Activated CD4-positive, alpha-beta memory T cell treated with anti-CD3 and anti-CD28 coated beads for 36 hours (primary cell): ENCODE data around the gene PDX1. TPM values are rescaled to one million over a fixed set of nuclear protein-coding genes. Genes with fewer than 3 reads are reported as not detected.

Source experiments
- CTCF ChIA-PET: fragments of 350-600 bp; sonication (Branson Sonifier 250); formaldehyde crosslinking; loops from one replicate; lab custom pipeline; 2021; ENCODE audit warnings: antibody characterized with exemption, inconsistent platforms; lab: Charles Lee
- POLR2A ChIA-PET: fragments of 350-600 bp; sonication (Branson Sonifier 250); formaldehyde crosslinking; loops from one replicate; lab custom pipeline; 2021; ENCODE audit warnings: antibody characterized with exemption; lab: Charles Lee
- DNase-seq: peaks from one replicate; pipeline ENCODE4 v3.0.0-alpha.2; 2020
- H3K27ac Mint-ChIP-seq: one replicate; pipeline ENCODE4 v1.8.0; 2021; ENCODE audit warnings: mixed read lengths
- H3K27me3 Mint-ChIP-seq: one replicate; pipeline ENCODE4 v1.8.0; 2021; ENCODE audit warnings: mixed read lengths
- H3K36me3 Mint-ChIP-seq: one replicate; pipeline ENCODE4 v1.8.0; 2021; ENCODE audit warnings: mixed read lengths
- H3K4me1 Mint-ChIP-seq: one replicate; pipeline ENCODE4 v1.8.0; 2021; ENCODE audit warnings: low read depth, mixed read lengths
- H3K4me3 Mint-ChIP-seq: one replicate; pipeline ENCODE4 v1.8.0; 2021; ENCODE audit warnings: mild to moderate bottlenecking, mixed read lengths
- H3K9me3 Mint-ChIP-seq: one replicate; pipeline ENCODE4 v1.8.0; 2021; ENCODE audit warnings: mixed read lengths
- intact Hi-C: fragments of 100-400 bp; cut with micrococcal nuclease; formaldehyde crosslinking; loops from one replicate; pipeline ENCODE4 v1.15.1; 2023
- total RNA-seq, 2 experiments: library from RNA; stranded (reverse); gene quantifications; one replicate each; pipeline ENCODE4 v1.2.3, GENCODE V29; 2021

PDX1 gene
- not detected for total RNA-seq

GRCh38 chr13:27919934-27920676 lies at the start of gene PDX1:
Gene PDX1 (plus strand): TSS chr13:27920000. CDS start chr13:27920139, 139 bp downstream.
- Mint-ChIP-seq H3K4me1 (peaks cover 37% of the 10 kb centered on the region), H3K4me3 (peak within 1 kb of the TSS; percentile 66), H3K36me3 (no peaks in the 10 kb centered on the region), H3K9me3 (no peaks in the 10 kb centered on the region), H3K27me3 (peaks cover 71% of the 10 kb centered on the region), H3K27ac (peak within 1 kb of the TSS; percentile 6)
- CTCF ChIA-PET: interaction anchor here (0.7 to 2.7 kb wide), 3 partner anchors 34 to 94 kb away, joined by 3 to 21 read pairs (median 3); no protein-coding TSS in a partner anchor
- DNase-seq: no peak
- intact Hi-C loops: loop anchor here (5.0 kb wide), 1 partner anchor 128 kb away; the partner anchor contains the start of gene GSX1
- POLR2A ChIA-PET: interaction anchor here (0.6 kb wide), 1 partner anchor 53 kb away, joined by 3 read pairs; no protein-coding TSS in a partner anchor

DNA sequence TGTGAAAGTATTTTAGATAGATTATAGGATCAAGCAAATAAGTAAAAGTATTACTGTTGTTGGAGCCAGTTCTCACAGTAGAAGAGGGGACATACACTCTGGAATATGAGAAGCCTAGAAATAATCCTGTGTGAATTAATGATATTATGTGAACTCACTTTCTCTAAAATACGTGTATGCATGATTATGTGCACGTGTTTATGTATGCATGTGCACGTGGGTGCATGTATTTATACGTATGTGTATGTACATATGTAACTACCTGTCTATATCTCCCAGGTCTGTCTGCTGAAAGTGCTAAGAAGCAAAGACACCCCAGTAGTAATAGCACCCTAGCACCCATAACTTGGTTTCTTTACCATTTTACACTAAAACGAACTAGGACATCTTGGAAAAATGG lies 41.5 kb upstream of the PDX1 start:
- ChIA-PET POLR2A (no interaction called here), CTCF (no interaction called here)
- DNase-seq: no peak
- H3K27me3 Mint-ChIP-seq: peaks cover 29% of the 10 kb centered on the region
- no peaks in the 10 kb centered on the region for H3K9me3 Mint-ChIP-seq
- H3K4me3 Mint-ChIP-seq: no peak overlapping the region
- intact Hi-C loops: no loop called here
- no peaks in the 10 kb centered on the region for H3K4me1 Mint-ChIP-seq
- H3K36me3 Mint-ChIP-seq: no peaks in the 10 kb centered on the region
- H3K27ac Mint-ChIP-seq: no peak overlapping the region

GRCh38 chr13:27889471-27889870 lies 30.3 kb upstream of the PDX1 start:
- Mint-ChIP-seq H3K36me3 (no peaks in the 10 kb centered on the region), H3K4me3 (no peak overlapping the region), H3K4me1 (no peaks in the 10 kb centered on the region), H3K9me3 (peaks cover 13% of the 10 kb centered on the region), H3K27me3 (peaks cover 9% of the 10 kb centered on the region), H3K27ac (no peak overlapping the region)
- ChIA-PET CTCF (interaction anchor here (1.2 kb wide), 1 partner anchor 20 kb away, joined by 3 read pairs; no protein-coding TSS in a partner anchor), POLR2A (no interaction called here)
- intact Hi-C loops: no loop called here
- DNase-seq: no peak

DNA sequence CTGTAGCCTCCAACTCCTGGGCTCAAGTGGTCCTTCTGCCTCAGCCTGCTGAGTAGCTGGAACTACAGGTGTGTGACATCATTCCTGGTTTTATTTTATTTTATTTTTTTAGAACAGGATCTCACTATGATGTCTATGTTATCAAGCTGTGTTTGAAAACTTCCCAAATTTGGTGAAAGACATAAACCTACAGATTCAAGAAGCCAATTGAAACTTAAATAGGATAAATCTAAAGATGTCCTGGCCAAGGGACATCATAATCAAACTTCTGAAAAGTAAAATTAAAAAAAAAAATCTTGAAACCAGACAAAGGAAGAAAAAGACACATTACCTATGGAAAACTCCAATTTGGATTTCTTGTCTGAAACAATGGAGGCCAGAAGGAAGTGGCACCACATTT lies 23.1 kb upstream of the PDX1 start:
- ChIA-PET POLR2A (no interaction called here), CTCF (interaction anchor here (1.3 kb wide), 1 partner anchor 28 kb away, joined by 3 read pairs; no protein-coding TSS in a partner anchor)
- H3K4me1 Mint-ChIP-seq: no peaks in the 10 kb centered on the region
- no peak for DNase-seq
- H3K9me3 Mint-ChIP-seq: peaks cover 12% of the 10 kb centered on the region
- no peaks in the 10 kb centered on the region for H3K36me3 Mint-ChIP-seq
- intact Hi-C loops: no loop called here
- H3K4me3 Mint-ChIP-seq: no peak overlapping the region
- peaks cover 36% of the 10 kb centered on the region for H3K27me3 Mint-ChIP-seq
- no peak overlapping the region for H3K27ac Mint-ChIP-seq

GRCh38 chr13:27904719-27905118 lies 15.1 kb upstream of the PDX1 start:
- no peak for DNase-seq
- Mint-ChIP-seq H3K4me1 (no peaks in the 10 kb centered on the region), H3K27ac (no peak overlapping the region), H3K4me3 (no peak overlapping the region), H3K36me3 (no peaks in the 10 kb centered on the region), H3K27me3 (peaks cover 46% of the 10 kb centered on the region), H3K9me3 (no peaks in the 10 kb centered on the region)
- CTCF ChIA-PET: no interaction called here
- intact Hi-C loops: no loop called here
- POLR2A ChIA-PET: no interaction called here

DNA sequence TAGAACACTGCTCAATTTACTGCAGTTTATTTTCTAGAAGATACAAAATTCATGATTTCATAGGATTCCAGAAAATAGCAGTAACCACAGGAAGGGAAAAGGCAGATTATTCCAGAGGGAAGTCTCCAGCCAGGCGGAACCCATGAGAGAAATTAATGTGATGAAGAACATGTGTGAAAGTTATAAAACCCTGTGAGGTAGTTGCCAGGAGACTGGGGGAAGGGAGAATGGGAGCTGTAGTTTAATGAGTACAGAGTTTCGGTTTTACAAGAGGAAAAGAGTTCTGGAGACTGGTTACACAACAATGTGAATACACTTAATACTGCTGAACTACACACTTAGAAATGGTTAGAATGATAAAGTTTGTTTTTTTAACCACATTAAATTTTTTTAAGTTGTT lies 14.2 kb upstream of the PDX1 start:
- intact Hi-C loops: no loop called here
- POLR2A ChIA-PET: no interaction called here
- H3K27ac Mint-ChIP-seq: no peak overlapping the region
- H3K4me3 Mint-ChIP-seq: no peak overlapping the region
- no peaks in the 10 kb centered on the region for H3K36me3 Mint-ChIP-seq
- H3K4me1 Mint-ChIP-seq: no peaks in the 10 kb centered on the region
- no peaks in the 10 kb centered on the region for H3K9me3 Mint-ChIP-seq
- CTCF ChIA-PET: no interaction called here
- DNase-seq: no peak
- H3K27me3 Mint-ChIP-seq: peaks cover 42% of the 10 kb centered on the region

GRCh38 chr13:27907121-27907787 lies 12.5 kb upstream of the PDX1 start:
- ChIA-PET CTCF (no interaction called here), POLR2A (no interaction called here)
- no peak overlapping the region for H3K27ac Mint-ChIP-seq
- peaks cover 36% of the 10 kb centered on the region for H3K27me3 Mint-ChIP-seq
- DNase-seq: no peak
- no peak overlapping the region for H3K4me3 Mint-ChIP-seq
- H3K4me1 Mint-ChIP-seq: no peaks in the 10 kb centered on the region
- no peaks in the 10 kb centered on the region for H3K9me3 Mint-ChIP-seq
- intact Hi-C loops: no loop called here
- H3K36me3 Mint-ChIP-seq: no peaks in the 10 kb centered on the region

GRCh38 chr13:27909378-27909777 lies 10.4 kb upstream of the PDX1 start:
- no peak overlapping the region for H3K4me3 Mint-ChIP-seq
- intact Hi-C loops: no loop called here
- POLR2A ChIA-PET: no interaction called here
- H3K36me3 Mint-ChIP-seq: no peaks in the 10 kb centered on the region
- peaks cover 25% of the 10 kb centered on the region for H3K27me3 Mint-ChIP-seq
- H3K9me3 Mint-ChIP-seq: no peaks in the 10 kb centered on the region
- no peak overlapping the region for H3K27ac Mint-ChIP-seq
- DNase-seq: no peak
- H3K4me1 Mint-ChIP-seq: no peaks in the 10 kb centered on the region
- CTCF ChIA-PET: no interaction called here

GRCh38 chr13:27911521-27911920 lies 8.3 kb upstream of the PDX1 start:
- POLR2A ChIA-PET: no interaction called here
- intact Hi-C loops: no loop called here
- Mint-ChIP-seq H3K4me3 (no peak overlapping the region), H3K27ac (no peak overlapping the region), H3K36me3 (no peaks in the 10 kb centered on the region), H3K9me3 (no peaks in the 10 kb centered on the region), H3K27me3 (peaks cover 25% of the 10 kb centered on the region), H3K4me1 (no peaks in the 10 kb centered on the region)
- CTCF ChIA-PET: interaction anchor here (1.4 kb wide), 1 partner anchor 85 kb away, joined by 4 read pairs; no protein-coding TSS in a partner anchor
- no peak for DNase-seq

GRCh38 chr13:27913160-27913559 lies 6.6 kb upstream of the PDX1 start:
- DNase-seq: no peak
- ChIA-PET POLR2A (no interaction called here), CTCF (interaction anchor here (0.6 to 1.0 kb wide), 2 partner anchors 30 to 83 kb away, joined by 3 read pairs; no protein-coding TSS in a partner anchor)
- no peak overlapping the region for H3K27ac Mint-ChIP-seq
- H3K4me3 Mint-ChIP-seq: no peak overlapping the region
- peaks cover 29% of the 10 kb centered on the region for H3K27me3 Mint-ChIP-seq
- H3K9me3 Mint-ChIP-seq: no peaks in the 10 kb centered on the region
- intact Hi-C loops: no loop called here
- peaks cover 10% of the 10 kb centered on the region for H3K4me1 Mint-ChIP-seq
- no peaks in the 10 kb centered on the region for H3K36me3 Mint-ChIP-seq

GRCh38 chr13:27915301-27916207 lies 4.2 kb upstream of the PDX1 start:
- peaks cover 23% of the 10 kb centered on the region for H3K4me1 Mint-ChIP-seq

More at GRCh38 chr13:27915301-27916207, 4.2 kb upstream of the PDX1 start:
- Mint-ChIP-seq H3K36me3 (no peaks in the 10 kb centered on the region), H3K27ac (no peak overlapping the region), H3K4me3 (no peak overlapping the region), H3K27me3 (peaks cover 44% of the 10 kb centered on the region), H3K9me3 (no peaks in the 10 kb centered on the region)
- ChIA-PET POLR2A (no interaction called here), CTCF (interaction anchor here (1.1 to 1.6 kb wide), 2 partner anchors 86 to 89 kb away, joined by 4 read pairs; no protein-coding TSS in a partner anchor)
- DNase-seq: no peak
- intact Hi-C loops: no loop called here
